Transverse colon (tissue), 3 donors: ENCODE measurements around the gene ZNF74.

ENCODE experiments used
- CTCF ChIP-seq, 5 experiments: fragments of 200-600 bp in 3 of 5; fragments of 450-650 bp in 2 of 5; sonication (generic) in 3 of 5; IDR thresholded peaks; 1 replicate in 2 of 5; 2 replicates in 3 of 5; pipeline ENCODE4 v1.5.1; 2016 to 2017; ENCODE audit warnings: antibody characterized with exemption in 5 of 5, inconsistent platforms in 3 of 5, mild to moderate bottlenecking in 2 of 5, moderate library complexity in 1 of 5
- EP300 ChIP-seq: sonication (generic); formaldehyde crosslinking; IDR thresholded peaks from one replicate; pipeline ENCODE4 v1.6.1; 2017; ENCODE audit warnings: antibody characterized with exemption, low read depth
- POLR2A ChIP-seq: fragments of 450-650 bp; IDR thresholded peaks from one replicate; pipeline ENCODE4 v1.6.1; 2016; ENCODE audit warnings: antibody characterized with exemption, mild to moderate bottlenecking, moderate library complexity

- TF ChIP-seq CTCF (IDR thresholded peaks at IDR 0.05) (no peak), EP300 (no peak), POLR2A (no peak)
Measured at GRCh38 chr22:20436768-20437612, 43.0 kb downstream of the ZNF74 start.
